Measurements from ENCODE around the gene AKAP8.
"Not testable (repeated sequence)": the region's sequence is repeated elsewhere in the genome, so short reads cannot be mapped to it uniquely, and the experiment has no call there.

The AKAP8 gene

DNA sequence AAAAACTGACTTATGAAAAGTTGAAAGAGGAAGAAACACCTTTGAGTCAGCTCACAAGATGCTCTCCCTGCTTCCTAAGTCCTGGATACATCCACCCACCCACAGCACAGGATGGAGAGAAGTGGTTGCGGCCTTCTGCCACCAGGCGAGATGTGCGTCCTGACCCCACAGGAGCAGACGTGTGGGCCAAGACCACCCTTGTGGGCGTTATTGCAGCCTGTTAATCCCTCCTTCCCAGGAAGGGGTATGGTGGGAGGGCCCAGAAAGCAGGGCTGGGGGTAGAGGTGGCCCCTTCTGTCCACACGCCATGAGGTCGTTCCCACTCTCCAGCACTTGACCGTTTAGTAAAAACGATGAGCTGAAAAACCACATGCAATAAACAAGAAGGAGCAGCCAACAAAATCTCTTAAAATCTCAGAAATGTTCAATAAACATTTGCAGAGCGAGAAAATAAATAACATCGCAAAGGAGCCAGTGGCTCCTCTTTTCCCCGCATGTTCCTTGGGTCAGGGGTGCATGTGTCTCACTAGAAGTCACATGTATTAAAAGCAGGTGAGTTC, 41.6 kb upstream of the AKAP8 start:
- no peak overlapping the region for H3K27ac ChIP-seq (ENCODE audit: low read length)
- no peaks in the 10 kb centered on the region; the same call in 1 of the 2 replicates for H3K9me3 ChIP-seq (ENCODE audit: insufficient read depth, low read depth, low read length)
- no peak overlapping the region for H3K9ac ChIP-seq (ENCODE audit: low read depth, low read length)
- no peaks in the 10 kb centered on the region for H3K27me3 ChIP-seq (ENCODE audit: insufficient read depth, low read length)
- peaks cover 54% of the 10 kb centered on the region for H3K36me3 ChIP-seq (ENCODE audit: insufficient read depth, low read depth, low read length)
- H3K4me1 ChIP-seq (ENCODE audit: insufficient read depth, low read length) = peaks cover 5% of the 10 kb centered on the region; the same call in 1 of the 2 replicates
- no peak overlapping the region for H3K4me3 ChIP-seq (ENCODE audit: low read length)

GRCh38 chr19:15419413-15420025, 39.9 kb upstream of the AKAP8 start:
- Histone ChIP-seq H3K9ac (ENCODE audit: low read depth, low read length) (0 out of 2 replicates have a peak overlapping the region, but pooled peaks have one; percentile 17), H3K27ac (ENCODE audit: low read length) (no peak overlapping the region), H3K36me3 (ENCODE audit: insufficient read depth, low read depth, low read length) (peaks cover 51% of the 10 kb centered on the region)

DNA sequence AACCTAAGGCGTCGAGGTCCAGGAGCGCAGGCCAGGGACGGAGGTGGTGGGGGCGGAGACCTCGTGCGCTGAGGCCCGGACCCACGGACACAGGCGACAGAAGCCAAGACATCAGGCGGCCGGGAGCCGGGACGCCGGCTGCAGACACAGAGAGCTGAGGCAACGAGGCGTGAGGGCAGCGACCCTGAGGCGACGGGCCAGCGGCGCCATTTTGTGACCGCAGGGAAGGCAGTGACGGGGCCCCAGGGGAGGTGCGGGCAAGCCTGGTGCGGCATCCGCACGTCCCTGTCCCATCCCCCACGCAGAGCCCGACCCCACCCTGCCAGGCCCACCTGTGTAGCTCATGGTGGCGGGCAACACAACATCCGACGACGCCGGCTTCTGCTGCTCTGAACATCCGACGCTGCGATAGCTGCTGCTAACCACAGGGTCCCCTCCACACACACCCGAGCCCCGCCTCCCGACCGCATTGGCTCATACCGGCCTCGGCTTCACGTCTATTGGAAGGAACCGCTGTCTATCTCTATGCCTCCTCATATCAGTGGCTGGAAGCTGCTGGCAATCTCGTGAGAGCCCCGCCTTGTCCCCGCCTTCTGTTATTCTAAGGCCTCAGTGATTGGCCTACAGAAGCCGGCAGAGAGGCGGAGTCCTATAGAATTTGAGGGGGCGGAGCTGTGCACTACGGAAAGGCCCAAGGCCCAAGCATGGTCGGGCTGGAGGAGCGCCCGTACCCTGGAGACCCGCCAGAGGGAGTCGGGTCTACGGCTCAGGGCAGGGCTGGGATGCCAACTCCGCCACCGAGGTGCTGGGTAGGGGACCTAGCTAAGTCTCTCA, 39.2 kb upstream of the AKAP8 start, which contains the start of gene AKAP8L:
AKAP8L (minus strand) TSS at position 410 of the 834 bp plus-strand sequence; CDS start at position 345, 65 bp downstream.
- peak within 1 kb of the TSS; percentile 94 for H3K9ac ChIP-seq (ENCODE audit: low read depth, low read length)
- peaks cover 44% of the 10 kb centered on the region for H3K36me3 ChIP-seq (ENCODE audit: insufficient read depth, low read depth, low read length)
- H3K4me1 ChIP-seq (ENCODE audit: insufficient read depth, low read length) = peaks cover 5% of the 10 kb centered on the region; the same call in 1 of the 2 replicates
- H3K27me3 ChIP-seq (ENCODE audit: insufficient read depth, low read length) = no peaks in the 10 kb centered on the region
- peak within 1 kb of the TSS; percentile 84 for H3K4me3 ChIP-seq (ENCODE audit: low read length)
- H3K27ac ChIP-seq (ENCODE audit: low read length) = peak within 1 kb of the TSS; percentile 32
- H3K9me3 ChIP-seq (ENCODE audit: insufficient read depth, low read depth, low read length) = no peaks in the 10 kb centered on the region; the same call in 1 of the 2 replicates

More at GRCh38 chr19:15419413-15420025, 39.9 kb upstream of the AKAP8 start:
- Histone ChIP-seq H3K4me3 (ENCODE audit: low read length) (peak overlapping the region; percentile 55), H3K9me3 (ENCODE audit: insufficient read depth, low read depth, low read length) (no peaks in the 10 kb centered on the region; the same call in 1 of the 2 replicates), H3K4me1 (ENCODE audit: insufficient read depth, low read length) (peaks cover 5% of the 10 kb centered on the region; the same call in 1 of the 2 replicates), H3K27me3 (ENCODE audit: insufficient read depth, low read length) (no peaks in the 10 kb centered on the region)

DNA sequence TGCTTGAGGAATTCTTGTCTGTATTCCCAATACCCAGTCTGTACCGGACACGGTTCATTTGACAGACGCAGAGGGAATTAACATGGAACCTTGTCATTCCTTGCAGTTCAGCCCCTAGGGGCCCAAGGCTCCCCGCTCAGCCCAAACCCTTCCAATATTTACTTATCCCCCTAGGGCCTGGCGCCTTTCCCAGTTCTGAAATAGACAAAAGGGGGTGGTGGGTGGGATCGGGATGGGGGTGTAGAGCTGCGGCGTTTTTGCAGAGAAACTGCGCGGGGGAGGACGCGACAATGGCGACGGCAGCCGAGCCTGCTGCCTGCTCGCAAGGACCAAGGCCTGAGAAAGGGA, 38.6 kb upstream of the AKAP8 start:
- H3K4me1 ChIP-seq (ENCODE audit: insufficient read depth, low read length) = peaks cover 5% of the 10 kb centered on the region; the same call in 1 of the 2 replicates
- H3K9me3 ChIP-seq (ENCODE audit: insufficient read depth, low read depth, low read length) = no peaks in the 10 kb centered on the region
- H3K36me3 ChIP-seq (ENCODE audit: insufficient read depth, low read depth, low read length) = peaks cover 38% of the 10 kb centered on the region
- H3K27me3 ChIP-seq (ENCODE audit: insufficient read depth, low read length) = no peaks in the 10 kb centered on the region
- peak overlapping the region; percentile 32 for H3K27ac ChIP-seq (ENCODE audit: low read length)
- peak overlapping the region; percentile 84 for H3K4me3 ChIP-seq (ENCODE audit: low read length)
- peak overlapping the region; percentile 94 for H3K9ac ChIP-seq (ENCODE audit: low read depth, low read length)

DNA sequence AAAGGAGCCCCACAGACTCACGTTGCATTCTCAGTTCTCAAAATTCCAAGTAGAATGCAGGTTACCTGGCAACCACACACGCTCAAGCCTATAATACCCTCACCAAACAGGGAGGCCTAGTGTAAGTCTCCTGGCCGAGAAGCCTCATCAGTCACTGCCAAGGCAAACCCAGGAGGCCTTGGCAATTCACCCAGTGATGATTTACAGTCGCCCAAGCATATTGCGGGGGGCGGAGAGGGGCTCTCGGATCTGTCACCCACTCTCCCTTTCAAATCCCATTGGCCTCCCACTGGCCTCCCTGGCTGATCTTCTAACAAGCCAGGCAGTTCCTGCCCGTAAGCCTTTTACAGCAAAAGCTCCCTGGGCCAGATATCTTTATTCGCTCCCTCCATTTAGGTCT, 38.1 kb upstream of the AKAP8 start:
- no peak overlapping the region for H3K27ac ChIP-seq (ENCODE audit: low read length)

DNA sequence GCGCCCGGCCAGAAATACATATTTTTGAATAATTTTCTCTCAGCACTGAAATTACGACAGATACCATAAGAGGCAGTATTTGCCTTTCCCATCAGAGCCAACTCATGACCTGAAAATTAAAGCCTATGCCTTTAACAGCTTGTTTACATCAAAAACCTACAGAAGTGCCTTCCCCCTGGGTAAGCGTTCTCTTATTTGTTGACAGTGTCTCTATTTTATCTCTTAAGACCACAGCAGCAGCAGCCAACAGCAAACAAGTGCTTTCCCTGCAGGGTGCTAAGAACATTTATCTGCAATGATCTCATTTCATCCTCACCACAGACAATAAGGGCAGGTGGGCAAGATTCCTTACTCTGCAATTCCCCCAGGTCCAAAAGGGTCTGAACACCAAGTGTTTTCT, 33.2 kb upstream of the AKAP8 start:
- Histone ChIP-seq H3K9ac (ENCODE audit: low read depth, low read length) (0 out of 2 replicates have a peak overlapping the region, but pooled peaks have one; percentile 12), H3K4me1 (ENCODE audit: insufficient read depth, low read length) (peaks cover 5% of the 10 kb centered on the region; the same call in 1 of the 2 replicates), H3K9me3 (ENCODE audit: insufficient read depth, low read depth, low read length) (no peaks in the 10 kb centered on the region), H3K27me3 (ENCODE audit: insufficient read depth, low read length) (no peaks in the 10 kb centered on the region), H3K36me3 (ENCODE audit: insufficient read depth, low read depth, low read length) (peaks cover 48% of the 10 kb centered on the region), H3K27ac (ENCODE audit: low read length) (no peak overlapping the region), H3K4me3 (ENCODE audit: low read length) (no peak overlapping the region)

More for the DNA sequence above, 38.1 kb upstream of the AKAP8 start:
- peak overlapping the region; percentile 94 for H3K9ac ChIP-seq (ENCODE audit: low read depth, low read length)
- H3K4me3 ChIP-seq (ENCODE audit: low read length) = peak overlapping the region; percentile 84
- H3K36me3 ChIP-seq (ENCODE audit: insufficient read depth, low read depth, low read length) = peaks cover 33% of the 10 kb centered on the region
- H3K9me3 ChIP-seq (ENCODE audit: insufficient read depth, low read depth, low read length) = no peaks in the 10 kb centered on the region
- H3K27me3 ChIP-seq (ENCODE audit: insufficient read depth, low read length) = no peaks in the 10 kb centered on the region
- H3K4me1 ChIP-seq (ENCODE audit: insufficient read depth, low read length) = peaks cover 5% of the 10 kb centered on the region; the same call in 1 of the 2 replicates

DNA sequence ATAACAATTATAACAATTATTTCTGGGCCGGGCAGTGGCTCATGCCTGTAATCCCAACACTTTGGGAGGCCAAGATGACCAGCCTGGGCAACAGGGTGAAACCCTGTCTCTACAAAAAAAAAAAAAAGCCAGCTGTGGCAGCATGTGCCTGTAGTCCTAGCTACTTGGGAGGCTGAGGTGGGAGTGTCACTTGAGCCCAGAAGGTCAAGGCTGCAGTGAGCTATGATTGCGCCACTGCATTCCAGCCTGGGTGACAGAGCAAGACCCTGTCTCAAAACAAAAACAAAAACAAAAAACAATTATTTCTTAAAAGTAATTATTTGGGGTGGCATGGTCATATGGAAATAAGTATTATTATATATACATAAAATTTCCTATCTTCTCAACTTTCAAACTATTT, 31.8 kb upstream of the AKAP8 start:
- H3K27me3 ChIP-seq (ENCODE audit: insufficient read depth, low read length); H3K9me3 ChIP-seq (ENCODE audit: insufficient read depth, low read depth, low read length); H3K27ac ChIP-seq (ENCODE audit: low read length); H3K4me3 ChIP-seq (ENCODE audit: low read length); H3K4me1 ChIP-seq (ENCODE audit: insufficient read depth, low read length); H3K9ac ChIP-seq (ENCODE audit: low read depth, low read length): not testable (repeated sequence)
- H3K36me3 ChIP-seq (ENCODE audit: insufficient read depth, low read depth, low read length) = peaks cover 54% of the 10 kb centered on the region

GRCh38 chr19:15404780-15405211, 25.2 kb upstream of the AKAP8 start:
- Histone ChIP-seq H3K27ac (ENCODE audit: low read length) (no peak overlapping the region), H3K27me3 (ENCODE audit: insufficient read depth, low read length) (no peaks in the 10 kb centered on the region), H3K4me3 (ENCODE audit: low read length) (no peak overlapping the region), H3K9me3 (ENCODE audit: insufficient read depth, low read depth, low read length) (no peaks in the 10 kb centered on the region), H3K36me3 (ENCODE audit: insufficient read depth, low read depth, low read length) (peaks cover 78% of the 10 kb centered on the region), H3K9ac (ENCODE audit: low read depth, low read length) (no peak overlapping the region), H3K4me1 (ENCODE audit: insufficient read depth, low read length) (no peaks in the 10 kb centered on the region)

DNA sequence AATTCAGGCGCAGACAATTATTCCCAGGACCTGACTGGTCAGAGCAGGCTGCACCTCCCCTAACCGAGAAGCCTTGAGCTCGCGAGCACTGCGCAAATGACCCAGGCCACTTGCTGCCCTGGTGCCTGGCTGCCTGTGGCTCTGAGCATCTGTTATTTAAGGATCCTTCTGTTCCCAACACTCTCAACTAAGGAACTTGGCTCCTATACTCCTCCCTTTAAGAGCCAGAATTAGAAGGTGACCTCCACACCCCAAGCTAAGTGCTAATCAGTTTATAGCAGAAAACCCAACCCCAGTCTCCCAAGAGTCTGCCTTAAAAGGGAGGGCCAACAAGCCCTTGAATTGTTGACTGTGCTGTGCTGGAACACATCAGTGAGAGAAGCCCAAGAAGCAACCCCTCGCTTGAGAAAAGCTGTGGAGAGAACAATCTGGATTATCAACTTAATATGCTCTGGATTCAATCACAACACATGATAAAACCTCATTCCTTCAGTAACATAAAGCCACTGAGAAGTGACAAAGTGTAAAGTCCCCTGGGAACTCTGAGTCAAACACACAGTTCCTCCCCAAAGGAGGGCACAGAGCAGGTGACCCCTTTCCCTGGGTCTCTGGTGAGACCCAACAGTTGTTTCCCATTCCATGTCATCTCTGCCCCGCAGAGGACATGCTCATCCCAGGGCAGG, 24.7 kb upstream of the AKAP8 start:
- no peak overlapping the region for H3K27ac ChIP-seq (ENCODE audit: low read length)
- no peaks in the 10 kb centered on the region for H3K27me3 ChIP-seq (ENCODE audit: insufficient read depth, low read length)
- H3K36me3 ChIP-seq (ENCODE audit: insufficient read depth, low read depth, low read length) = peaks cover 78% of the 10 kb centered on the region
- H3K9ac ChIP-seq (ENCODE audit: low read depth, low read length) = no peak overlapping the region
- H3K4me3 ChIP-seq (ENCODE audit: low read length) = no peak overlapping the region
- H3K9me3 ChIP-seq (ENCODE audit: insufficient read depth, low read depth, low read length) = no peaks in the 10 kb centered on the region
- H3K4me1 ChIP-seq (ENCODE audit: insufficient read depth, low read length) = no peaks in the 10 kb centered on the region

DNA sequence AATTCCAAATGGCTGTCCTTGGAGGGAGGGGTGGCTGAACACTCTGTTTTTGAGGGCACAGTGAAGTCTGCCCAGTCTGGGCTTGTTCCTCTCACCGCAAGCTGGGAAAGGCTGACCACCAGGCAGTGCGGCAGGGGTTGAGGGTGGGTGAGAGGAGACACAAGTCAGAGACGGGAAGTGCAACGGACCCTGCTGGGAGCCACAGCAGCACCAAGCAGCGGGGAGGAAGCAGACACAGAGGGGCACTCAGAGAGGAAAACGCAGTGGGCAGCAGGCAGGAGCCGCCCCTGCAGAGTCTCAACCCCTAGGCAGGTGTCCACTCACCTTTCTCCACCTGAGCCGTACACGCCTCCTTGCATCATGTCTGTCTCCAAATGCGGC, 23.6 kb upstream of the AKAP8 start:
- Histone ChIP-seq H3K9me3 (ENCODE audit: insufficient read depth, low read depth, low read length) (no peaks in the 10 kb centered on the region), H3K36me3 (ENCODE audit: insufficient read depth, low read depth, low read length) (peaks cover 85% of the 10 kb centered on the region), H3K27me3 (ENCODE audit: insufficient read depth, low read length) (no peaks in the 10 kb centered on the region), H3K4me3 (ENCODE audit: low read length) (no peak overlapping the region), H3K9ac (ENCODE audit: low read depth, low read length) (no peak overlapping the region), H3K27ac (ENCODE audit: low read length) (no peak overlapping the region), H3K4me1 (ENCODE audit: insufficient read depth, low read length) (no peaks in the 10 kb centered on the region)

DNA sequence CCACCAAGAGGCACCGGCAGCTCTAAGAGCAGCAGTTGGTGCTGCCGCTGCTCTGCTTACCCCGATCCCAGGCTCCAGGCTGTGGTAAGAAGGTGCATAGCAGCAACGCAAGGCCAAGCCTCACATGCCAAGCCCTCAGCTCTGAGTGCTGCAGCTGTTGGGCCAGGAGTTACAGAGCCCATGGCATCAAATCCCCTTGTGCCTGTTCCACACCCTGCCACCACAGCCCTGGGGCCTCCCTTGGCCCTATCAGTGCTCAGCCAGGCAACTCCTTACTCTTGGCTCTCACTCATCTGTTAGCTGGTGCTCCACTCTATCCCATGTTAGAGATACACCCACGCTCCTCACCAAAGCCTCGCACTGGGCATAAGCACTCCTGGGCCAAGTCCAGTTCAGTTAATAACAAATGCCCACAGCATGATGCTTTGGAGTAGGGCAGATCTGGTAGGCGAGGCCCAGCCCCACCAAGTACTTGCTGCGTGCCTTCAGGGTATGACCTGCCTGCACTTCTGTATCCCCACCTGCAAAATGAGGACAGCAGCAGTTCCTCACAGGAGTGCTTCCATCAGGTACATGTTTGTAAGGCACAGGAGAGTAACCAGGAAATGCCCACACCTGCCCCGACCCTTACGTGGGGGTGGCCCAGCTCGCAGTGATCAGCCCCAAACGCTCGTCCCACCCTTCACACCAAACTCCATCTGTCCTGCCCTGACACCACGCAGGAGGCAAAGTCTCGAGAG, 23.0 kb upstream of the AKAP8 start:
- Histone ChIP-seq H3K36me3 (ENCODE audit: insufficient read depth, low read depth, low read length) (peaks cover 85% of the 10 kb centered on the region), H3K27ac (ENCODE audit: low read length) (no peak overlapping the region)

More for the DNA sequence above, 23.0 kb upstream of the AKAP8 start:
- no peak overlapping the region for H3K9ac ChIP-seq (ENCODE audit: low read depth, low read length)
- no peak overlapping the region for H3K4me3 ChIP-seq (ENCODE audit: low read length)
- no peaks in the 10 kb centered on the region for H3K27me3 ChIP-seq (ENCODE audit: insufficient read depth, low read length)
- no peaks in the 10 kb centered on the region for H3K4me1 ChIP-seq (ENCODE audit: insufficient read depth, low read length)
- H3K9me3 ChIP-seq (ENCODE audit: insufficient read depth, low read depth, low read length) = no peaks in the 10 kb centered on the region

All from iPS-20b (cell line).